ACHN (cell line): Measurements from ENCODE around the gene SLC45A2.
"Not testable (repeated sequence)": the region's sequence is repeated elsewhere in the genome, so short reads cannot be mapped to it uniquely, and the experiment has no call there.

Experiments
- DNase-seq: peaks from one replicate; pipeline ENCODE4 v3.0.0-alpha.2; 2015
- in situ Hi-C: cut with HindIII; loops from 2 replicates; pipeline ENCODE4 v1.10.0; 2017; ENCODE audit warnings: low sequenced_read_pairs, low pct_ligation_motif_present, low pct_unique_long_range_greater_than_20kb

Gene SLC45A2

GRCh38 chr5:33978306-33978705 lies 6.2 kb downstream of the SLC45A2 start:
- DNase-seq, result no peak
- in situ Hi-C loops, result no loop called here

- DNase-seq, result no peak
- in situ Hi-C loops, result no loop called here
Measured at GRCh38 chr5:33976307-33976706, 8.2 kb downstream of the SLC45A2 start.

GRCh38 chr5:33975852-33976251 lies 8.6 kb downstream of the SLC45A2 start:
- in situ Hi-C loops, result no loop called here

GRCh38 chr5:33973271-33973670 lies 11.2 kb downstream of the SLC45A2 start:
- in situ Hi-C loops, result no loop called here
- DNase-seq, result no peak

More at GRCh38 chr5:33975852-33976251, 8.6 kb downstream of the SLC45A2 start:
- no peak for DNase-seq

GRCh38 chr5:33969572-33970452 lies 14.7 kb downstream of the SLC45A2 start:
- peak; percentile 6 for DNase-seq
- in situ Hi-C loops, result no loop called here

- no peak for DNase-seq
- in situ Hi-C loops, result no loop called here
Measured at GRCh38 chr5:33968211-33969005, 16.1 kb downstream of the SLC45A2 start.

GRCh38 chr5:33966805-33967204 lies 17.7 kb downstream of the SLC45A2 start:
- in situ Hi-C loops, result no loop called here
- DNase-seq, result no peak

GRCh38 chr5:33964132-33964700 lies 20.3 kb downstream of the SLC45A2 start:
- in situ Hi-C loops, result no loop called here

GRCh38 chr5:33958176-33958575 lies 26.3 kb downstream of the SLC45A2 start:
- no peak for DNase-seq
- in situ Hi-C loops, result no loop called here

More at GRCh38 chr5:33964132-33964700, 20.3 kb downstream of the SLC45A2 start:
- DNase-seq, result no peak

- DNase-seq, result no peak
- in situ Hi-C loops, result no loop called here
Measured at GRCh38 chr5:33957577-33958150, 26.8 kb downstream of the SLC45A2 start.

- DNase-seq, in situ Hi-C loops: not testable (repeated sequence)
Measured at GRCh38 chr5:33952175-33952574, 32.3 kb downstream of the SLC45A2 start.

GRCh38 chr5:33944543-33945132 lies 39.9 kb downstream of the SLC45A2 start:
- in situ Hi-C loops, result no loop called here
- no peak for DNase-seq

GRCh38 chr5:33941090-33941489 lies 43.4 kb downstream of the SLC45A2 start:
- in situ Hi-C loops, result no loop called here
- DNase-seq, result no peak

GRCh38 chr5:33939556-33940262 lies 44.8 kb downstream of the SLC45A2 start:
- in situ Hi-C loops, result no loop called here
- no peak for DNase-seq

- no peak for DNase-seq
- in situ Hi-C loops, result no loop called here
Measured at GRCh38 chr5:33938881-33939280, 45.6 kb downstream of the SLC45A2 start.

- in situ Hi-C loops, result no loop called here
- no peak for DNase-seq
Measured at GRCh38 chr5:33938507-33938796, 46.0 kb downstream of the SLC45A2 start.

- in situ Hi-C loops, result no loop called here
Measured at GRCh38 chr5:33937707-33938506, 46.6 kb downstream of the SLC45A2 start.

More at GRCh38 chr5:33937707-33938506, 46.6 kb downstream of the SLC45A2 start:
- DNase-seq, result no peak
